Esophagus squamous epithelium (tissue), 4 donors: Measurements from ENCODE around the gene CLIC4.

ENCODE experiments used
- POLR2A ChIP-seq, 4 donors: fragments of 450-650 bp; IDR thresholded peaks; one replicate each; pipeline ENCODE4 v1.6.1; 2017; ENCODE audit warnings: antibody characterized with exemption in 4 of 4, mild to moderate bottlenecking in 4 of 4, moderate library complexity in 3 of 4
- TF ChIP-seq, protein P1 (sequence below), 6 experiments: fragments of 450-650 bp in 4 of 6; fragments of 200-600 bp in 2 of 6; sonication (generic) in 2 of 6; IDR thresholded peaks; one replicate each; pipeline ENCODE4 v1.5.1; 2016 to 2019; ENCODE audit warnings: antibody characterized with exemption in 6 of 6, mild to moderate bottlenecking in 4 of 6, moderate library complexity in 4 of 6

GRCh38 chr1:24728982-24729381 lies 16.3 kb upstream of the CLIC4 start:
- TF ChIP-seq, protein P1, sequence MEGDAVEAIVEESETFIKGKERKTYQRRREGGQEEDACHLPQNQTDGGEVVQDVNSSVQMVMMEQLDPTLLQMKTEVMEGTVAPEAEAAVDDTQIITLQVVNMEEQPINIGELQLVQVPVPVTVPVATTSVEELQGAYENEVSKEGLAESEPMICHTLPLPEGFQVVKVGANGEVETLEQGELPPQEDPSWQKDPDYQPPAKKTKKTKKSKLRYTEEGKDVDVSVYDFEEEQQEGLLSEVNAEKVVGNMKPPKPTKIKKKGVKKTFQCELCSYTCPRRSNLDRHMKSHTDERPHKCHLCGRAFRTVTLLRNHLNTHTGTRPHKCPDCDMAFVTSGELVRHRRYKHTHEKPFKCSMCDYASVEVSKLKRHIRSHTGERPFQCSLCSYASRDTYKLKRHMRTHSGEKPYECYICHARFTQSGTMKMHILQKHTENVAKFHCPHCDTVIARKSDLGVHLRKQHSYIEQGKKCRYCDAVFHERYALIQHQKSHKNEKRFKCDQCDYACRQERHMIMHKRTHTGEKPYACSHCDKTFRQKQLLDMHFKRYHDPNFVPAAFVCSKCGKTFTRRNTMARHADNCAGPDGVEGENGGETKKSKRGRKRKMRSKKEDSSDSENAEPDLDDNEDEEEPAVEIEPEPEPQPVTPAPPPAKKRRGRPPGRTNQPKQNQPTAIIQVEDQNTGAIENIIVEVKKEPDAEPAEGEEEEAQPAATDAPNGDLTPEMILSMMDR (IDR thresholded peaks at IDR 0.05): no peak
- no peak for TF ChIP-seq POLR2A (IDR thresholded peaks at IDR 0.05)
